Left lobe of liver (tissue), 2 donors: ENCODE measurements around the gene SPECC1L. TPM values are rescaled to one million over a fixed set of nuclear protein-coding genes. Genes with fewer than 3 reads are reported as not detected.
"Not testable (repeated sequence)": the region's sequence is repeated elsewhere in the genome, so short reads cannot be mapped to it uniquely, and the experiment has no call there.

Source experiments
- ATAC-seq: fragments of 200-7000 bp; cut with Tn5 transposase; one replicate; pipeline ENCODE4 v1.9.1; 2020; ENCODE audit warnings: mild to moderate bottlenecking, moderate library complexity
- DNase-seq: peaks from one replicate; pipeline ENCODE4 v3.0.0-alpha.2; 2020; ENCODE audit warnings: low spot score
- total RNA-seq: library from RNA; stranded (reverse); gene quantifications from one replicate; pipeline ENCODE4 v1.2.1, GENCODE V29; 2021
- donor health status: DM: no; HTN: no; CAD: no; lungs with moderate emphysema.
- donor health status: DM: no; HTN: yes; CAD: no.

SPECC1L gene
- total RNA-seq, 1 donor from 2014 or later: 25.2 TPM

GRCh38 chr22:24245584-24246561, 24.8 kb upstream of the SPECC1L start:
- ATAC-seq, DNase-seq: not testable (repeated sequence)

- DNase-seq (no peak), ATAC-seq (no peak)
Observed at GRCh38 chr22:24247011-24247507, 23.6 kb upstream of the SPECC1L start.

GRCh38 chr22:24247564-24248344, 22.9 kb upstream of the SPECC1L start:
- ATAC-seq (peak; percentile 98), DNase-seq (peak; percentile 76)

- not testable (repeated sequence) for ATAC-seq, DNase-seq
Observed at GRCh38 chr22:24248611-24249010, 22.0 kb upstream of the SPECC1L start.

GRCh38 chr22:24249413-24249812, 21.2 kb upstream of the SPECC1L start:
- ATAC-seq, DNase-seq: not testable (repeated sequence)

- DNase-seq, ATAC-seq: not testable (repeated sequence)
Observed at GRCh38 chr22:24251286-24251685, 19.3 kb upstream of the SPECC1L start.

- peak; percentile 21 for DNase-seq
- ATAC-seq: not testable (repeated sequence)
Observed at GRCh38 chr22:24253126-24253525, 17.5 kb upstream of the SPECC1L start.

GRCh38 chr22:24256136-24256535, 14.5 kb upstream of the SPECC1L start:
- peak; percentile 30 for DNase-seq

GRCh38 chr22:24256736-24257135, 13.9 kb upstream of the SPECC1L start:
- not testable (repeated sequence) for ATAC-seq
- peak; percentile 30 for DNase-seq

More at GRCh38 chr22:24256136-24256535, 14.5 kb upstream of the SPECC1L start:
- ATAC-seq: not testable (repeated sequence)

- peak; percentile 78 for DNase-seq
- ATAC-seq: peak; percentile 78
Observed at GRCh38 chr22:24259459-24259858, 11.2 kb upstream of the SPECC1L start.

- not testable (repeated sequence) for DNase-seq
Observed at GRCh38 chr22:24262185-24262749, 8.4 kb upstream of the SPECC1L start.

GRCh38 chr22:24263479-24263878, 7.2 kb upstream of the SPECC1L start:
- not testable (repeated sequence) for DNase-seq, ATAC-seq

More at GRCh38 chr22:24262185-24262749, 8.4 kb upstream of the SPECC1L start:
- not testable (repeated sequence) for ATAC-seq

GRCh38 chr22:24264329-24264896, 6.2 kb upstream of the SPECC1L start:
- ATAC-seq, DNase-seq: not testable (repeated sequence)

- no peak for ATAC-seq
- no peak for DNase-seq
Observed at GRCh38 chr22:24265734-24266133, 4.9 kb upstream of the SPECC1L start.

- not testable (repeated sequence) for DNase-seq, ATAC-seq
Observed at GRCh38 chr22:24266495-24266894, 4.1 kb upstream of the SPECC1L start.

GRCh38 chr22:24271386-24271854, 789 bp downstream of the SPECC1L start:
- DNase-seq: no peak
- ATAC-seq: no peak

- not testable (repeated sequence) for DNase-seq, ATAC-seq
Observed at GRCh38 chr22:24273031-24273430, 2.4 kb downstream of the SPECC1L start.

- ATAC-seq, DNase-seq: not testable (repeated sequence)
Observed at GRCh38 chr22:24273906-24274305, 3.3 kb downstream of the SPECC1L start.

- ATAC-seq: not testable (repeated sequence)
- peak; percentile 55 for DNase-seq
Observed at GRCh38 chr22:24274696-24275405, 4.2 kb downstream of the SPECC1L start.
